Ishikawa (cell line): ENCODE measurements around the gene LRBA.

ENCODE experiments used
- CEBPB ChIP-seq: IDR thresholded peaks from 2 replicates; pipeline ENCODE4 v1.6.1; 2012
- CREB1 ChIP-seq: IDR thresholded peaks from 2 replicates; pipeline ENCODE4 v1.6.1; 2012; ENCODE audit warnings: low read depth
- EP300 ChIP-seq: IDR thresholded peaks from 2 replicates; pipeline ENCODE4 v1.6.1; 2012; ENCODE audit warnings: borderline replicate concordance
- FOXM1 ChIP-seq: IDR thresholded peaks from 2 replicates; pipeline ENCODE4 v1.6.1; 2012; ENCODE audit warnings: low read depth, borderline replicate concordance
- MAX ChIP-seq: IDR thresholded peaks from 2 replicates; pipeline ENCODE4 v1.6.1; 2012
- NFIC ChIP-seq: IDR thresholded peaks from 2 replicates; pipeline ENCODE4 v1.6.1; 2012
- RAD21 ChIP-seq: IDR thresholded peaks from 2 replicates; pipeline ENCODE4 v1.6.1; 2012; ENCODE audit warnings: low read depth
- REST ChIP-seq: IDR thresholded peaks from 2 replicates; pipeline ENCODE4 v1.6.1; 2012; ENCODE audit warnings: low read depth, mild to moderate bottlenecking
- TAF1 ChIP-seq: IDR thresholded peaks from 2 replicates; pipeline ENCODE4 v1.6.1; 2012; ENCODE audit warnings: low read depth, mild to moderate bottlenecking
- TCF12 ChIP-seq: IDR thresholded peaks from 2 replicates; pipeline ENCODE4 v1.6.1; 2012; ENCODE audit warnings: low read depth
- TEAD4 ChIP-seq: IDR thresholded peaks from 2 replicates; pipeline ENCODE4 v1.6.1; 2012
- USF1 ChIP-seq: IDR thresholded peaks from 2 replicates; pipeline ENCODE4 v1.6.1; 2012
- YY1 ChIP-seq: IDR thresholded peaks from 2 replicates; pipeline ENCODE4 v1.6.1; 2012; ENCODE audit warnings: low read depth
- ZBTB7A ChIP-seq: IDR thresholded peaks from 2 replicates; pipeline ENCODE4 v1.6.1; 2012; ENCODE audit warnings: low read depth

GRCh38 chr4:150994721-150995120 lies 20.4 kb downstream of the LRBA start:
- TF ChIP-seq USF1 (no peak), REST (no peak), TEAD4 (no peak), RAD21 (no peak), NFIC (no peak), EP300 (no peak), CREB1 (no peak), MAX (no peak), YY1 (no peak), CEBPB (no peak), ZBTB7A (no peak), TAF1 (no peak), FOXM1 (no peak), TCF12 (no peak)
